H1 (cell line): Measurements from ENCODE around the gene SLIT3. TPM values are rescaled to one million over a fixed set of nuclear protein-coding genes. Genes with fewer than 3 reads are reported as not detected.

Experiments used
- CTCF ChIA-PET: fragments of 300-600 bp; sonication (Branson Sonifier 250); formaldehyde crosslinking; loops from one replicate; lab custom pipeline; 2021; ENCODE audit not compliant: partially characterized antibody; lab: Charles Lee
- POLR2A ChIA-PET: fragments of 300-600 bp; sonication (Branson Sonifier 250); formaldehyde crosslinking; loops from one replicate; lab custom pipeline; 2021; ENCODE audit warnings: inconsistent platforms; ENCODE audit not compliant: partially characterized antibody; lab: Charles Lee
- DNase-seq, 2 experiments: peaks; one replicate each; pipeline versions ENCODE4 v3.0.0 to v3.0.0-alpha.2; 2010 to 2022; ENCODE audit warnings: low spot score in 2 of 2, low read depth in 1 of 2, mixed read lengths in 1 of 2
- FAIRE-seq: peaks from 2 replicates; lab custom pipeline; 2011; peaks lifted over from hg19 to GRCh38; lab: Jason Lieb, UNC
- H2AFZ ChIP-seq: 2 replicates; pipeline ENCODE4 v1.8.1; 2012; ENCODE audit warnings: low read length, inconsistent platforms
- H2AK5ac ChIP-seq: 2 replicates; pipeline ENCODE4 v1.6.1; 2013; ENCODE audit warnings: low read depth, low read length
- H2BK120ac ChIP-seq: replicated peaks from 2 replicates; pipeline ENCODE3; 2013; ENCODE audit warnings: low read depth, low read length, inconsistent platforms
- H2BK12ac ChIP-seq: 2 replicates; pipeline ENCODE4 v1.6.1; 2013; ENCODE audit warnings: low read depth, low read length
- H2BK15ac ChIP-seq: 2 replicates; pipeline ENCODE4 v1.6.1; 2013; ENCODE audit warnings: low read length
- H2BK20ac ChIP-seq: 2 replicates; pipeline ENCODE4 v1.6.1; 2013; ENCODE audit warnings: low read length
- H2BK5ac ChIP-seq: 2 replicates; pipeline ENCODE4 v1.6.1; 2013; ENCODE audit warnings: low read depth, low read length
- H3K14ac ChIP-seq: 2 replicates; pipeline ENCODE4 v1.6.1; 2013; ENCODE audit warnings: inconsistent platforms; ENCODE audit not compliant: insufficient read length
- H3K18ac ChIP-seq: 2 replicates; pipeline ENCODE4 v1.6.1; 2013; ENCODE audit warnings: low read length; ENCODE audit errors: extremely low read depth
- H3K23ac ChIP-seq: 2 replicates; pipeline ENCODE4 v1.6.1; 2013; ENCODE audit warnings: inconsistent platforms; ENCODE audit not compliant: insufficient read length
- H3K23me2 ChIP-seq: 2 replicates; pipeline ENCODE4 v1.6.1; 2013; ENCODE audit warnings: low read depth, low read length
- H3K27ac ChIP-seq: 2 replicates; pipeline ENCODE4 v1.6.1; 2011; ENCODE audit warnings: low read depth, low read length, inconsistent platforms
- H3K27me3 ChIP-seq, 4 experiments: replicated peaks in 1 of 4; 1 replicate in 1 of 4; 2 replicates in 3 of 4; pipeline versions ENCODE4 v1.6.1 to v1.8.1; 2011 to 2013; ENCODE audit warnings: low read length in 3 of 4, mild to moderate bottlenecking in 3 of 4, inconsistent platforms in 2 of 4, mixed read lengths in 2 of 4, moderate library complexity in 1 of 4; ENCODE audit not compliant: control insufficient read depth in 3 of 4, insufficient read depth in 3 of 4; ENCODE audit errors: extremely low read depth in 1 of 4
- H3K36me3 ChIP-seq, 4 experiments: 2 replicates each; pipeline versions ENCODE4 v1.6.1 to v1.8.1; 2011 to 2013; ENCODE audit warnings: mild to moderate bottlenecking in 4 of 4, low read length in 3 of 4, moderate library complexity in 2 of 4, control low read depth in 1 of 4, inconsistent platforms in 1 of 4; ENCODE audit not compliant: insufficient read depth in 4 of 4, control insufficient read depth in 2 of 4
- H3K4ac ChIP-seq: replicated peaks from 2 replicates; pipeline ENCODE3; 2013; ENCODE audit warnings: low read length, low read depth, mixed read lengths, inconsistent platforms; ENCODE audit not compliant: insufficient read length
- H3K4me1 ChIP-seq, 4 experiments: replicated peaks in 1 of 4; 1 replicate in 1 of 4; 2 replicates in 3 of 4; pipeline versions ENCODE4 v1.6.1 to v1.8.1; 2011 to 2013; ENCODE audit warnings: low read length in 3 of 4, inconsistent platforms in 2 of 4, mixed read lengths in 1 of 4; ENCODE audit not compliant: insufficient read depth in 4 of 4, control insufficient read depth in 3 of 4
- H3K4me2 ChIP-seq, 2 experiments: 2 replicates each; pipeline versions ENCODE4 v1.6.1 to v1.8.1; 2011 to 2013; ENCODE audit warnings: low read depth in 2 of 2, low read length in 2 of 2, control low read depth in 1 of 2, inconsistent platforms in 1 of 2, mild to moderate bottlenecking in 1 of 2; ENCODE audit not compliant: insufficient read depth in 1 of 2
- H3K4me3 ChIP-seq, 4 experiments: fragments of 200-600, 300-600 bp in 1 of 4; sonication (generic), shearing (Covaris generic), sonication (Bioruptor Twin) in 1 of 4; 2 replicates each; pipeline versions ENCODE4 v1.5.1 to v1.8.1; 2011 to 2016; ENCODE audit warnings: low read length in 4 of 4, low read depth in 3 of 4, control low read depth in 2 of 4, inconsistent platforms in 2 of 4, mild to moderate bottlenecking in 2 of 4, mixed read lengths in 1 of 4, moderate library complexity in 1 of 4; ENCODE audit not compliant: insufficient read depth in 2 of 4; ENCODE audit errors: extremely low read depth in 1 of 4
- H3K56ac ChIP-seq: replicated peaks from 2 replicates; pipeline ENCODE3; 2013; ENCODE audit warnings: low read depth, mild to moderate bottlenecking, mixed read lengths, low read length, inconsistent platforms; ENCODE audit not compliant: insufficient read length
- H3K79me1 ChIP-seq: 2 replicates; pipeline ENCODE4 v1.6.1; 2013; ENCODE audit warnings: low read depth, low read length, control low read depth
- H3K79me2 ChIP-seq, 2 experiments: 2 replicates each; pipeline versions ENCODE4 v1.6.1 to v1.8.1; 2012 to 2013; ENCODE audit warnings: low read length in 2 of 2, mild to moderate bottlenecking in 2 of 2, inconsistent platforms in 1 of 2; ENCODE audit not compliant: insufficient read depth in 2 of 2, control insufficient read depth in 1 of 2
- H3K9ac ChIP-seq, 4 experiments: replicated peaks in 1 of 4; 1 replicate in 1 of 4; 2 replicates in 3 of 4; pipeline versions ENCODE4 v1.6.1 to v1.8.1; 2011 to 2013; ENCODE audit warnings: low read depth in 3 of 4, low read length in 3 of 4, control low read depth in 2 of 4, mild to moderate bottlenecking in 2 of 4, moderate library complexity in 2 of 4, inconsistent platforms in 1 of 4; ENCODE audit errors: extremely low read depth in 1 of 4
- H3K9me3 ChIP-seq, 2 experiments: 2 replicates each; pipeline versions ENCODE4 v1.6.1 to v1.8.1; 2012 to 2013; ENCODE audit warnings: mild to moderate bottlenecking in 2 of 2, moderate library complexity in 2 of 2, control low read depth in 1 of 2, inconsistent platforms in 1 of 2, low read depth in 1 of 2, low read length in 1 of 2, mixed read lengths in 1 of 2; ENCODE audit not compliant: insufficient read depth in 2 of 2
- H4K20me1 ChIP-seq, 2 experiments: replicated peaks in 1 of 2; 2 replicates each; pipeline versions ENCODE3 to v1.8.1; 2011 to 2013; ENCODE audit warnings: inconsistent platforms in 2 of 2, low read length in 2 of 2, mild to moderate bottlenecking in 1 of 2; ENCODE audit not compliant: insufficient read depth in 2 of 2, control insufficient read depth in 1 of 2
- H4K5ac ChIP-seq: 2 replicates; pipeline ENCODE4 v1.6.1; 2013; ENCODE audit warnings: low read length, low read depth, mixed read lengths, inconsistent platforms; ENCODE audit not compliant: insufficient read length
- H4K8ac ChIP-seq: 2 replicates; pipeline ENCODE4 v1.8.0; 2013; ENCODE audit warnings: mild to moderate bottlenecking, moderate library complexity, low read length, inconsistent platforms; ENCODE audit not compliant: insufficient read depth; ENCODE audit errors: extremely low read depth
- H4K91ac ChIP-seq: replicated peaks from 2 replicates; pipeline ENCODE3; 2013; ENCODE audit warnings: low read length, mixed read lengths, inconsistent platforms; ENCODE audit not compliant: insufficient read length
- ASH2L ChIP-seq: fragments of 200-600, 300-600 bp; sonication (generic); IDR thresholded peaks from one replicate; pipeline ENCODE4 v1.7.1; 2017; ENCODE audit warnings: low read length
- EGR1 ChIP-seq: IDR thresholded peaks from 2 replicates; pipeline ENCODE4 v1.6.1; 2011; ENCODE audit warnings: low read depth, low read length, borderline replicate concordance
- KDM5A ChIP-seq: fragments of 200-600 bp; IDR thresholded peaks from 2 replicates; pipeline ENCODE4 v1.7.1; 2012; ENCODE audit warnings: mild to moderate bottlenecking, low read length, inconsistent platforms, mixed read lengths
- NRF1 ChIP-seq: IDR thresholded peaks from 2 replicates; pipeline ENCODE4 v1.6.1; 2011; ENCODE audit warnings: mild to moderate bottlenecking, low read depth, low read length, improper control_type of control experiment
- POLR2A ChIP-seq, 2 experiments: IDR thresholded peaks; 1 replicate in 1 of 2; 2 replicates in 1 of 2; pipeline ENCODE4 v1.6.1; 2011; ENCODE audit warnings: low read depth in 2 of 2, low read length in 2 of 2, mild to moderate bottlenecking in 2 of 2; ENCODE audit errors: control extremely low read depth in 1 of 2
- SP2 ChIP-seq: IDR thresholded peaks from 2 replicates; pipeline ENCODE4 v1.6.1; 2012; ENCODE audit warnings: mild to moderate bottlenecking, low read length, inconsistent platforms
- TBP ChIP-seq: IDR thresholded peaks from 2 replicates; pipeline ENCODE4 v1.6.1; 2011; ENCODE audit warnings: low read depth, low read length, improper control_type of control experiment
- ZNF274 ChIP-seq: IDR thresholded peaks from 2 replicates; pipeline ENCODE4 v1.7.0; 2012; ENCODE audit warnings: low read length, borderline replicate concordance; ENCODE audit errors: extremely low read depth
- polyA plus RNA-seq, 7 experiments: library from polyadenylated mRNA; depleted of rRNA in 3 of 7; stranded (reverse) in 5 of 7; unstranded in 2 of 7; fragments of >200 nt in 5 of 7; fragments of 200-250 nt in 2 of 7; gene quantifications; 1 replicate in 5 of 7; 2 replicates in 1 of 7; 4 replicates in 1 of 7; pipeline versions ENCODE4 v1.2.1 to v1.2.3, GENCODE V29; 2011 to 2013; ENCODE audit warnings: missing spikeins in 2 of 7, mixed read lengths in 2 of 7
- total RNA-seq: library from RNA; stranded (reverse); fragmentation: NEBNext Ultra II Directional; extraction: Animal tissue kit (Norgen Biotek cat#: 25700); gene quantifications from 2 replicates; pipeline ENCODE4 v1.2.1, GENCODE V29; 2021
- TF ChIP-seq, protein P1 (sequence below): IDR thresholded peaks from 2 replicates; pipeline ENCODE4 v1.6.1; 2012; ENCODE audit warnings: inconsistent platforms
- TF ChIP-seq, protein P2 (sequence below): IDR thresholded peaks from 2 replicates; pipeline ENCODE4 v1.6.1; 2012; ENCODE audit warnings: low read length, inconsistent platforms
- TF ChIP-seq, protein P3 (sequence below), 3 experiments: IDR thresholded peaks; 1 replicate in 2 of 3; 2 replicates in 1 of 3; pipeline versions ENCODE4 v1.5.1 to v1.6.1; 2011; ENCODE audit warnings: low read length in 3 of 3, mild to moderate bottlenecking in 3 of 3, inconsistent platforms in 2 of 3, low read depth in 1 of 3, moderate library complexity in 1 of 3; ENCODE audit not compliant: insufficient read depth in 1 of 3; ENCODE audit errors: control extremely low read depth in 1 of 3

The SLIT3 gene
- total and polyA plus RNA-seq, 2 of the 8 experiments (the other 6 are each of a cell fraction or from before 2014, with no cell fraction given) = 1.1 to 1.2 TPM

DNA sequence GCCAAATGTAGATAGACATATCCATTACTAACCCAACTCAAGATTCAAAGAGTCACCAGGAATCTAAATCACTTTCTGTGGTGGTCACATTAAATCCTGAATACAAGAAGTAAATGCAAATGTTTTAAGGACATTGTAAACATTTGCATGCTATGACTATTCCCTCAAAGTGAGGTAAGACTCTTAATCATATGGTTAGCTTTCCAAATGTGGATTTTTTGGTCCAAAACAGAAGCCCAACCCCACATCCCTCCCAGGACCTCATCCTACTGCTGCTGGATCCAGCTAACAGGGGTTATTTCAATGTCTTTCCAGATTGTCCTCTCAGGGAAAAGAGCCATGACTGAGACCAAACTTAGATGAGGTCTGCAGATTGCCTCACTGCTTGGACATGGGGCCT is 493.7 kb downstream of the SLIT3 start:
- no peak overlapping the region for H2BK15ac ChIP-seq
- no peak overlapping the region for H2AK5ac ChIP-seq
- ChIA-PET POLR2A (no interaction called here), CTCF (interaction anchor here (0.7 to 1.3 kb wide), 5 partner anchors 14 to 180 kb away, joined by 3 to 5 read pairs (median 3); no protein-coding TSS in a partner anchor)
- H4K20me1 ChIP-seq = no peaks in the 10 kb centered on the region
- H3K36me3 ChIP-seq = no peaks in the 10 kb centered on the region
- H3K4ac ChIP-seq = no peak overlapping the region
- H3K4me3 ChIP-seq = no peak overlapping the region
- H3K9ac ChIP-seq = no peak overlapping the region
- no peaks in the 10 kb centered on the region for H3K23me2 ChIP-seq
- H4K5ac ChIP-seq = no peak overlapping the region
- H3K27ac ChIP-seq = no peak overlapping the region
- no peak overlapping the region for H2BK20ac ChIP-seq
- no peak overlapping the region for H2AFZ ChIP-seq
- H4K91ac ChIP-seq = no peak overlapping the region
- no peaks in the 10 kb centered on the region for H3K27me3 ChIP-seq
- no peak overlapping the region for H2BK120ac ChIP-seq
- H3K4me1 ChIP-seq = no peaks in the 10 kb centered on the region
- H4K8ac ChIP-seq = no peak overlapping the region
- H3K56ac ChIP-seq = no peak overlapping the region
- H3K18ac ChIP-seq = no peak overlapping the region
- DNase-seq (no peak), FAIRE-seq (no peak)
- no peaks in the 10 kb centered on the region for H3K79me2 ChIP-seq
- H3K9me3 ChIP-seq = no peaks in the 10 kb centered on the region
- H2BK12ac ChIP-seq = no peak overlapping the region
- no peaks in the 10 kb centered on the region for H3K79me1 ChIP-seq
- no peak overlapping the region for H3K4me2 ChIP-seq
- no peak overlapping the region for H3K23ac ChIP-seq
- H2BK5ac ChIP-seq = no peak overlapping the region
- H3K14ac ChIP-seq = no peak overlapping the region
- TF ChIP-seq ZNF274 (no peak), KDM5A (no peak), EGR1 (no peak), TBP (no peak), ASH2L (no peak), NRF1 (no peak), POLR2A (IDR thresholded peaks at IDR 0.05; ENCODE audit: control extremely low read depth in 1 of 2, low read depth in 2 of 2, low read length in 2 of 2) (no peak), SP2 (no peak)
- TF ChIP-seq, protein P1, sequence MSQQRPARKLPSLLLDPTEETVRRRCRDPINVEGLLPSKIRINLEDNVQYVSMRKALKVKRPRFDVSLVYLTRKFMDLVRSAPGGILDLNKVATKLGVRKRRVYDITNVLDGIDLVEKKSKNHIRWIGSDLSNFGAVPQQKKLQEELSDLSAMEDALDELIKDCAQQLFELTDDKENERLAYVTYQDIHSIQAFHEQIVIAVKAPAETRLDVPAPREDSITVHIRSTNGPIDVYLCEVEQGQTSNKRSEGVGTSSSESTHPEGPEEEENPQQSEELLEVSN = no peak
- TF ChIP-seq, protein P2, sequence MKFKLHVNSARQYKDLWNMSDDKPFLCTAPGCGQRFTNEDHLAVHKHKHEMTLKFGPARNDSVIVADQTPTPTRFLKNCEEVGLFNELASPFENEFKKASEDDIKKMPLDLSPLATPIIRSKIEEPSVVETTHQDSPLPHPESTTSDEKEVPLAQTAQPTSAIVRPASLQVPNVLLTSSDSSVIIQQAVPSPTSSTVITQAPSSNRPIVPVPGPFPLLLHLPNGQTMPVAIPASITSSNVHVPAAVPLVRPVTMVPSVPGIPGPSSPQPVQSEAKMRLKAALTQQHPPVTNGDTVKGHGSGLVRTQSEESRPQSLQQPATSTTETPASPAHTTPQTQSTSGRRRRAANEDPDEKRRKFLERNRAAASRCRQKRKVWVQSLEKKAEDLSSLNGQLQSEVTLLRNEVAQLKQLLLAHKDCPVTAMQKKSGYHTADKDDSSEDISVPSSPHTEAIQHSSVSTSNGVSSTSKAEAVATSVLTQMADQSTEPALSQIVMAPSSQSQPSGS = no peak
- TF ChIP-seq, protein P3, sequence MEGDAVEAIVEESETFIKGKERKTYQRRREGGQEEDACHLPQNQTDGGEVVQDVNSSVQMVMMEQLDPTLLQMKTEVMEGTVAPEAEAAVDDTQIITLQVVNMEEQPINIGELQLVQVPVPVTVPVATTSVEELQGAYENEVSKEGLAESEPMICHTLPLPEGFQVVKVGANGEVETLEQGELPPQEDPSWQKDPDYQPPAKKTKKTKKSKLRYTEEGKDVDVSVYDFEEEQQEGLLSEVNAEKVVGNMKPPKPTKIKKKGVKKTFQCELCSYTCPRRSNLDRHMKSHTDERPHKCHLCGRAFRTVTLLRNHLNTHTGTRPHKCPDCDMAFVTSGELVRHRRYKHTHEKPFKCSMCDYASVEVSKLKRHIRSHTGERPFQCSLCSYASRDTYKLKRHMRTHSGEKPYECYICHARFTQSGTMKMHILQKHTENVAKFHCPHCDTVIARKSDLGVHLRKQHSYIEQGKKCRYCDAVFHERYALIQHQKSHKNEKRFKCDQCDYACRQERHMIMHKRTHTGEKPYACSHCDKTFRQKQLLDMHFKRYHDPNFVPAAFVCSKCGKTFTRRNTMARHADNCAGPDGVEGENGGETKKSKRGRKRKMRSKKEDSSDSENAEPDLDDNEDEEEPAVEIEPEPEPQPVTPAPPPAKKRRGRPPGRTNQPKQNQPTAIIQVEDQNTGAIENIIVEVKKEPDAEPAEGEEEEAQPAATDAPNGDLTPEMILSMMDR (IDR thresholded peaks at IDR 0.05; ENCODE audit: control extremely low read depth in 1 of 3, insufficient read depth in 1 of 3, low read depth in 1 of 3, low read length in 3 of 3) = no peak
